Urothelium cell line (cell line): ENCODE data around the gene PCBP1.
"Not testable (repeated sequence)": the region's sequence is repeated elsewhere in the genome, so short reads cannot be mapped to it uniquely, and the experiment has no call there.

Experiments used
- DNase-seq: peaks from one replicate; pipeline ENCODE4 v3.0.0; 2011; ENCODE audit warnings: low spot score, mixed read lengths
- FAIRE-seq: peaks from 2 replicates; lab custom pipeline; 2011; peaks lifted over from hg19 to GRCh38; lab: Jason Lieb, UNC

Gene PCBP1

GRCh38 chr2:70086838-70087701 is at the start of gene PCBP1:
Gene PCBP1, plus strand, starts transcription at chr2:70087477. Its CDS starts 267 bp downstream, at chr2:70087744.
- DNase-seq (peak; percentile 97), FAIRE-seq (no peak)

DNA sequence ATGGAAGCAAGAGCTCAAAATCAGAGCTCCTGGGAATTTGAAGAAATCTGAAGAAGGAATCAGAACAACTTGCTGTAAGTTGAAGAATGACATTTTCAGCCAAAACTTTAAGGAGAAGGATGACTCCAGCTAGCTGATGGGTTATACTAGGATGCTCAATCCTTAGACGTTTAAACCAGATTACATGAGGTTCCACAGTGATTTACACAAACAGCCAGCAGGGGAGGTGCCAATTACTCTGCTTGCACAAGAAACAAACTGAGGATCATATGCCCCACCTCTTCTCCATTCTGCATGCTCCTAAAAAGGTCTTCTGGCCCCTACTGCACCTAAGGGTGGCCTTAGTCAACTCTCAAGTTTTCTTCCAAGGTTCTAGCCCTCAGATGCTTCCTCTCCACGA is 47.9 kb upstream of the PCBP1 start:
- FAIRE-seq (no peak), DNase-seq (no peak)

DNA sequence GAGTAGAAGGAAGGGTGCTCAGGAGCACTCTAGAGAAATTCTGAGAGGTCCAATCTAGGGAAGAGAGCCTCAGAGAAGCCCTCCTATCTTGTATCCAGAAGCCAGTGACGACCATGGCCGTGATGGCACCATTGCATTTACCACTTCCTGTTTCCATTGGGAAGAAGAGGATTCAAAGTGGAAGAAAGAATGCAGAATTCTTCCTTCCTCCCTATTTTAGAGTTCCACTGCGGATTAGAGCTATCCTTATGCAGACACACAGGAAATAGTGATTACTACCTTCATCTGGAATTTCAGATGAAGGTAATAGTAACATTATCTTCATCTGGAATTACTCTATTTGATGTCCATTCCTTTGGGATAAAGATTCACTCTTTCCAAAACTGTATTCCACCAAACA is 45.6 kb upstream of the PCBP1 start:
- no peak for FAIRE-seq
- no peak for DNase-seq

GRCh38 chr2:70042246-70042645 is 45.0 kb upstream of the PCBP1 start:
- FAIRE-seq (no peak), DNase-seq (no peak)

DNA sequence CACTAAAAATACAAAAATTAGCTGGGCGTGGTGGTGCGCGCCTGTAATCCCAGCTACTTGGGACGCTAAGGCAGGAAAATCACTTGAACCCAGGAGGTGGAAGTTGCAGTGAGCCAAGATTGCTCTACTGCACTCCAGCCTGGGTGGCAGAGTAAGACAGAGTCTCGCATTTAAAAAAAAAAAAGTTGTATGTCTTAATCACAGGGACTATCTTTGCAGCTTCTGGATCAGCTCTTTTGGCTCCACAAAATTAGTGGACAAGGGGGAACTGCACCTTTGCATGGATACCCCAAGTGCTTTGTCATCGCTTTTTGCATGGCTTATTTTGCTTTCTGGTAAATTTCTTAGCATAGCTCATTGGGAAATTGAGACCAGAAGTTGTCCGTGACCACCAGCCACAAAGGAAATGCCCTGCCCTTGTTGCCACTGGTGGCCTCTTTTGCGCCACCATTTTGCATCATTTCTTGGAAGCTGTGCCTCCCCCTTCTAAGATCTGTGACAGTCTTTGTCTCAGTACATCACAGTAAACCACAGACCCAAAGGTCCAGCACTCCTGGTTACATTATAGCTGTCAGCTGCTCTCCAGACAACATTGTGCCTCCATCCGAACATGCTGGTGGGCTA is 43.9 kb upstream of the PCBP1 start:
- FAIRE-seq (no peak), DNase-seq (no peak)

DNA sequence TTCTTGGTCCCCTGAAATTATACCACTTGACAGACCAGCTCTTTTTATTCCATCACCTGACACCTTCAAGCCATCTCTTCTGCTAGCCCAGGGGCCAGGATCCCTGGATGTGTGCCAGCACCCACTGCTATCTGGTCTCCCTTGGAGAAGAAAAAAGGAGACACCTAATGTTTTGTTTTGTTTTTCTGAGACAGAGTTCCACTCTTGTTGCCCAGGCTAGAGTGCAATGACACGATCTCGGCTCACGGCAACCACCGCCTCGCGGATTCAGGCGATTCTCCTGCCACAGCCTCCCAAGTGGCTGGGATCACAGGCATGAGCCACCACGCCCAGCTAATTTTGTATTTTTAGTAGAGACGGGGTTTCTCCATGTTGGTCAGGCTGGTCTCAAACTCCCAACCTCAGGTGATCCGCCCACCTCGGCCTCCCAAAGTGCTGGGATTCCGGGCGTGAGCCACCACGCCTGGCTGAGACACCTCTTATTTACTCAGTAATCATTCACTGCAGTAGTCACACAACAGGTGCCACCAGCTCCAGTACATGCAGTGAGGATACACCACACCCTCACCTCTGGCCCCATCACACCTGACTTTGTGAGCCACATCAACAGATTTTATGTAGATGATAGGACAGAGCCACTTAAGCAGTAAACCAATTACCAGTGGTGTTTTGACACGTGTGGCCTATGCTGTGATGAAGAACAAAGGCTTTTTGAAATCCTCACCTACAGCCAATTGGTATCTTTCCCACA is 42.8 kb upstream of the PCBP1 start:
- DNase-seq (no peak), FAIRE-seq (no peak)

- DNase-seq, result no peak
- FAIRE-seq, result no peak
These were observed 41.9 kb upstream of the PCBP1 start for GRCh38 chr2:70045405-70045804.

GRCh38 chr2:70045932-70046331 is 41.3 kb upstream of the PCBP1 start:
- FAIRE-seq (no peak), DNase-seq (no peak)

GRCh38 chr2:70046534-70046933 is 40.7 kb upstream of the PCBP1 start:
- no peak for DNase-seq

GRCh38 chr2:70047451-70047850 is 39.8 kb upstream of the PCBP1 start:
- FAIRE-seq (no peak), DNase-seq (no peak)

More at GRCh38 chr2:70046534-70046933, 40.7 kb upstream of the PCBP1 start:
- FAIRE-seq, result no peak

GRCh38 chr2:70049255-70049654 is 38.0 kb upstream of the PCBP1 start:
- no peak for FAIRE-seq
- no peak for DNase-seq

DNA sequence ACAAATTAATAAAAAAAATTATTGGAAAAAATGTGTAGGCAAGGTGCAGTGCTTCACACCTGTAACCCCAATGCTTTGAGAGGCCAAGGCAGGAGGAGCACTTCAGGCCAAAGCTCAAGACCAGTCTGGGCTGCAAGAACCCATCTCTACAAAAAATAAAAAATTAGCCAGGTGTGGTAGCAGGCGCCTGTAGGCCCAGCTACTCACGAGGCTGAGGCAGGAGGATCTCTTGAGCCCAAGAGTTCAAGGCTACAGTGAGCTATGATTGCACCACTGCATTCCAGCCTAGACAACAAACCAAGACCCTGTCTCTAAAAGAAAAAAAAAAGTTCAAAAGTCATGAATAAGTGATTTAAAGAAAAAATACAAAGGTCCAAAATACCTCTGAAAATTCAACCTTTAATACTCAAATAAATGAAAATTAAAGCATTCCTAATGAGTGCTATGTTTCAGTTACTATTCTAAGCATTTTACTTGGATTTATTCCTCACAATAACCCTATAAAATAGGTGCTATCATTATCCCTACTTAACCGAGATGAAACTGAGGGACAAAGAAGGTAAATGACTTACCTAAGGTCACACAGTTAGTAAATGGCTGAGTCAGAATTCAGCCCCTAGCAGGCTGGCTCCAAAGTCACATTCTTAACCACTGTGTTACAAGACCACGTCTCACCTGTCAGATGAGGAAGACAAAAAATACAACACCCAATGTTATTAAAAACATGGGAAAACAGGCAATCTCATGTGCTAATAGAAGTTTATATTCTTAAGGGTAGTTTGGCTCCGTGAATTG is 36.4 kb upstream of the PCBP1 start:
- FAIRE-seq (no peak), DNase-seq (no peak)

GRCh38 chr2:70055259-70055658 is 32.0 kb upstream of the PCBP1 start:
- FAIRE-seq, result peak; percentile 65
- DNase-seq, result not testable (repeated sequence)

DNA sequence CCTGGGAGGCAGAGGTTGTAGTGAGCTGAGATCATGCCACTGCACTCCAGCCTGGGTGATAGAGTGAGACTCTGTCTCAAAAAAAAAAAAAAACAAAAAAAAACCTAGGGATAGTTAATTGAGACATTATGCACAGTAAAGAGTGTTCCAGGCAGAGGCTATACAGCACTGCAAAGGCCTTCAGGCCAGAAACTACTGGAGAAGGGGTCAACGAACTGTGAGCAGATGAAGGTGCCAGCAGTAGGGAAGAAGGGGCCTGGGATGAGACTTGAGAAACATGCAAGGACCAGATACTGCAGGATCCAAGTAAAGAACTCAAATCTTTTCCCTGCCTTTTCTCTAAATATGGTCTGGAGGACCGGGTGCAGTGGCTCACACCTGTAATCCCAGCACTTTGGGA is 26.0 kb upstream of the PCBP1 start:
- FAIRE-seq (no peak), DNase-seq (no peak)

DNA sequence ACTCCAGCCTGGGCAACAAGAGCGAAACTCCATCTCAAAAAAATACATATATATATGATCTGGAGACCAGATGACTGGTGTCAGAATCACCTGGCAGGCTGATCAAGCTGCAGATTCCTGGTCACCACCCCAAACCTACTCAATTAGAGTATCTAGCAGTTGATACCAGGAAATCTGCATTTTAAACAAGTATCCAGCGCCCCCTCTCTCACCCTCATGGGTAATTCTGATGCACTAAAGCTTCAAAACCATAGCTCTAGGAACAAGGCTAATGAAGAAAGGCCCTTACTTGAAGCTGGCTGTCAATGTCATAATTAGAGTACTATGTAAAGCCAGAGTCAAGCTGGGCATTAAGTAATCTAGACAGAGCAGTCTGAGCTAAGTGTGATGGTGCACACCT is 25.0 kb upstream of the PCBP1 start:
- no peak for DNase-seq
- FAIRE-seq, result no peak

GRCh38 chr2:70068119-70068518 is 19.2 kb upstream of the PCBP1 start:
- FAIRE-seq, result no peak
- DNase-seq, result no peak

DNA sequence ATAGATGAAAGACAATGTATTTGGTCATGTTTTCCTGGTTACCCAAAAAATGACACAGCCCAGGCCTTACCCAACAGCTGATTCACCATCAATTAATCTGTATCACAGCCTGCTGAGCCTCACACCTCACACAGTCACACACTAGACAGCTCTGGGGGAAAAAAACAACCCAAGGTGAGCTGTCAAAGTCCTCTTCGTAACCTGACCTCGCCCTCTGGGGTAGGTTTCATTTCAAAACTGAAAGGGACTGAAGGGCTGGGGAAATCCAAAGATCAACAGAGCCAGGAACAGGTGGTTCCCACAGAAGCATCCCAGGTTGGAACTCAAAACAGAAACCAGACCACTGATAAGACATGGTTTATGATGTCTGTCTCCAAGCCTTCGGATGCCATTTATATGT is 18.2 kb upstream of the PCBP1 start:
- no peak for FAIRE-seq
- no peak for DNase-seq

- DNase-seq, result peak; percentile 90
- FAIRE-seq, result no peak
These were observed 16.6 kb upstream of the PCBP1 start for GRCh38 chr2:70070542-70071268.

- FAIRE-seq, result no peak
These were observed 13.8 kb upstream of the PCBP1 start for GRCh38 chr2:70073493-70073892.

GRCh38 chr2:70078384-70078783 is 8.9 kb upstream of the PCBP1 start:
- DNase-seq (no peak), FAIRE-seq (no peak)

More at GRCh38 chr2:70073493-70073892, 13.8 kb upstream of the PCBP1 start:
- no peak for DNase-seq
